Breast epithelium (tissue), 4 donors: Measurements from ENCODE around the gene GRM4. TPM values are rescaled to one million over a fixed set of nuclear protein-coding genes. Genes with fewer than 3 reads are reported as not detected.

ENCODE experiments used
- DNase-seq, 2 donors: peaks; one replicate each; pipeline ENCODE4 v3.0.0-alpha.2; 2019; ENCODE audit warnings: low spot score in 2 of 2
- H3K27ac ChIP-seq, 2 donors: fragments of 200-600 bp; sonication (generic) in 1 of 2; one replicate each; pipeline ENCODE4 v1.5.1; 2016 to 2019; ENCODE audit warnings: mild to moderate bottlenecking in 1 of 2
- H3K27me3 ChIP-seq, 2 donors: fragments of 200-600 bp; sonication (generic) in 1 of 2; one replicate each; pipeline versions ENCODE4 v1.5.1 to v1.6.0; 2017 to 2019; ENCODE audit warnings: control low read depth in 1 of 2, mild to moderate bottlenecking in 1 of 2
- H3K36me3 ChIP-seq: fragments of 200-600 bp; one replicate; pipeline ENCODE4 v1.5.1; 2019
- H3K4me1 ChIP-seq, 2 donors: fragments of 200-600 bp; sonication (generic); one replicate each; pipeline ENCODE4 v1.5.1; 2016 to 2019; ENCODE audit warnings: control low read depth in 1 of 2
- H3K4me3 ChIP-seq, 3 donors: fragments of 200-600 bp; sonication (generic); 1 replicate in 2 of 3; 2 replicates in 1 of 3; pipeline ENCODE4 v1.5.1; 2016 to 2019; ENCODE audit warnings: mild to moderate bottlenecking in 3 of 3, moderate library complexity in 2 of 3
- H3K9me3 ChIP-seq, 2 donors: fragments of 200-600 bp; sonication (generic) in 1 of 2; one replicate each; pipeline ENCODE4 v1.5.1; 2016 to 2019; ENCODE audit warnings: control low read depth in 1 of 2
- POLR2A ChIP-seq: fragments of 450-650 bp; IDR thresholded peaks from one replicate; pipeline ENCODE4 v1.6.1; 2016; ENCODE audit warnings: antibody characterized with exemption, mild to moderate bottlenecking, moderate library complexity
- POLR2AphosphoS5 ChIP-seq, 3 donors: sonication (generic); formaldehyde crosslinking; IDR thresholded peaks; one replicate each; pipeline ENCODE4 v1.6.1; 2017; ENCODE audit warnings: antibody characterized with exemption in 3 of 3
- intact Hi-C: fragments of 100-400 bp; cut with DNase I; formaldehyde crosslinking; loops from one replicate; pipeline ENCODE4 v1.15.1; 2023; ENCODE audit warnings: low total_unique reads
- total RNA-seq, 3 donors: library from RNA; depleted of rRNA; stranded (reverse); fragments of >200 nt; gene quantifications; one replicate each; pipeline ENCODE4 v1.1.0, GENCODE V29; 2016
- TF ChIP-seq, protein P1 (sequence below), 3 donors: fragments of 450-650 bp; IDR thresholded peaks; one replicate each; pipeline ENCODE4 v1.5.1; 2016 to 2017; ENCODE audit warnings: antibody characterized with exemption in 3 of 3, mild to moderate bottlenecking in 3 of 3, moderate library complexity in 3 of 3

The GRM4 gene
- total RNA-seq, 3 donors from 2014 or later = not detected

DNA sequence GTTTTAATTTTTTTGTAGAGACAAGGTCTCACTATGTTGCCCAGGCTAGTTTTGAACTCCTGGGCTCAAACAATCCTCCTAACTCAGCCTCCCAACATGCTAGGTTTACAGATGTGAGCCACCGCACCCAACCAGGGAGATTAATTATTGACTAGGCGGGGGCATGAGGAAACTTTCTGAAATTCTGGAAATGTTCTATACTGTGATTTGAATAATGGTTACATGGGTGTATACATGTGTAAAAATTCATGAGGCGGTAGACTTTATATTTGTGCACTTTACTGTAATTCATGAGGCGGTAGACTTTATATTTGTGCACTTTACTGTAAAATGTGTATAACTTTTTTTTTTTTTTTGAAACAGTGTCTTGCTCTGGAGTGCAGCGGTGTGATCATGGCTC, 147.2 kb downstream of the GRM4 start:
- TF ChIP-seq POLR2AphosphoS5 (IDR thresholded peaks at IDR 0.05) (no peak), POLR2A (no peak)
- TF ChIP-seq, protein P1, sequence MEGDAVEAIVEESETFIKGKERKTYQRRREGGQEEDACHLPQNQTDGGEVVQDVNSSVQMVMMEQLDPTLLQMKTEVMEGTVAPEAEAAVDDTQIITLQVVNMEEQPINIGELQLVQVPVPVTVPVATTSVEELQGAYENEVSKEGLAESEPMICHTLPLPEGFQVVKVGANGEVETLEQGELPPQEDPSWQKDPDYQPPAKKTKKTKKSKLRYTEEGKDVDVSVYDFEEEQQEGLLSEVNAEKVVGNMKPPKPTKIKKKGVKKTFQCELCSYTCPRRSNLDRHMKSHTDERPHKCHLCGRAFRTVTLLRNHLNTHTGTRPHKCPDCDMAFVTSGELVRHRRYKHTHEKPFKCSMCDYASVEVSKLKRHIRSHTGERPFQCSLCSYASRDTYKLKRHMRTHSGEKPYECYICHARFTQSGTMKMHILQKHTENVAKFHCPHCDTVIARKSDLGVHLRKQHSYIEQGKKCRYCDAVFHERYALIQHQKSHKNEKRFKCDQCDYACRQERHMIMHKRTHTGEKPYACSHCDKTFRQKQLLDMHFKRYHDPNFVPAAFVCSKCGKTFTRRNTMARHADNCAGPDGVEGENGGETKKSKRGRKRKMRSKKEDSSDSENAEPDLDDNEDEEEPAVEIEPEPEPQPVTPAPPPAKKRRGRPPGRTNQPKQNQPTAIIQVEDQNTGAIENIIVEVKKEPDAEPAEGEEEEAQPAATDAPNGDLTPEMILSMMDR (IDR thresholded peaks at IDR 0.05) = no peak
- H3K36me3 ChIP-seq = no peaks in the 10 kb centered on the region
- no peaks in the 10 kb centered on the region for H3K27me3 ChIP-seq
- no peak overlapping the region for H3K4me3 ChIP-seq
- H3K27ac ChIP-seq = no peak overlapping the region
- H3K9me3 ChIP-seq = no peaks in the 10 kb centered on the region
- intact Hi-C loops = no loop called here
- H3K4me1 ChIP-seq = no peaks in the 10 kb centered on the region
- no peak for DNase-seq

GRCh38 chr6:33997265-33997664, 148.6 kb downstream of the GRM4 start:
- no peak for DNase-seq
- no peaks in the 10 kb centered on the region for H3K36me3 ChIP-seq
- intact Hi-C loops = no loop called here
- H3K9me3 ChIP-seq = no peaks in the 10 kb centered on the region
- H3K27ac ChIP-seq = no peak overlapping the region
- H3K4me1 ChIP-seq = no peaks in the 10 kb centered on the region
- no peak for TF ChIP-seq POLR2AphosphoS5 (IDR thresholded peaks at IDR 0.05)
- TF ChIP-seq POLR2A = no peak
- TF ChIP-seq, protein P1 (IDR thresholded peaks at IDR 0.05) = no peak
- H3K27me3 ChIP-seq = no peaks in the 10 kb centered on the region
- H3K4me3 ChIP-seq = no peak overlapping the region

- H3K36me3 ChIP-seq = no peaks in the 10 kb centered on the region
- H3K27ac ChIP-seq = peak overlapping the region; percentile 10 to 43
- H3K4me1 ChIP-seq = no peaks in the 10 kb centered on the region
- H3K4me3 ChIP-seq = no peak overlapping the region
- TF ChIP-seq POLR2A (no peak), POLR2AphosphoS5 (IDR thresholded peaks at IDR 0.05) (no peak)
- TF ChIP-seq, protein P1 (IDR thresholded peaks at IDR 0.05) = no peak
- DNase-seq = peak in 1 of 2 donors; percentile 37
- intact Hi-C loops = no loop called here
- no peaks in the 10 kb centered on the region for H3K9me3 ChIP-seq
- no peaks in the 10 kb centered on the region for H3K27me3 ChIP-seq
Measured at GRCh38 chr6:33996120-33996475, 149.8 kb downstream of the GRM4 start.

- Histone ChIP-seq H3K9me3 (no peaks in the 10 kb centered on the region), H3K36me3 (no peaks in the 10 kb centered on the region), H3K4me3 (peak overlapping the region in 2 of 3 donors; percentile 22 to 26), H3K4me1 (no peaks in the 10 kb centered on the region), H3K27me3 (no peaks in the 10 kb centered on the region), H3K27ac (peak overlapping the region; percentile 10 to 43)
- DNase-seq = peak in 1 of 2 donors; percentile 50
- intact Hi-C loops = no loop called here
- no peak for TF ChIP-seq POLR2AphosphoS5 (IDR thresholded peaks at IDR 0.05)
- TF ChIP-seq, protein P1 (IDR thresholded peaks at IDR 0.05) = no peak
- TF ChIP-seq POLR2A = no peak
Measured at GRCh38 chr6:33995309-33996119, 150.4 kb downstream of the GRM4 start.

DNA sequence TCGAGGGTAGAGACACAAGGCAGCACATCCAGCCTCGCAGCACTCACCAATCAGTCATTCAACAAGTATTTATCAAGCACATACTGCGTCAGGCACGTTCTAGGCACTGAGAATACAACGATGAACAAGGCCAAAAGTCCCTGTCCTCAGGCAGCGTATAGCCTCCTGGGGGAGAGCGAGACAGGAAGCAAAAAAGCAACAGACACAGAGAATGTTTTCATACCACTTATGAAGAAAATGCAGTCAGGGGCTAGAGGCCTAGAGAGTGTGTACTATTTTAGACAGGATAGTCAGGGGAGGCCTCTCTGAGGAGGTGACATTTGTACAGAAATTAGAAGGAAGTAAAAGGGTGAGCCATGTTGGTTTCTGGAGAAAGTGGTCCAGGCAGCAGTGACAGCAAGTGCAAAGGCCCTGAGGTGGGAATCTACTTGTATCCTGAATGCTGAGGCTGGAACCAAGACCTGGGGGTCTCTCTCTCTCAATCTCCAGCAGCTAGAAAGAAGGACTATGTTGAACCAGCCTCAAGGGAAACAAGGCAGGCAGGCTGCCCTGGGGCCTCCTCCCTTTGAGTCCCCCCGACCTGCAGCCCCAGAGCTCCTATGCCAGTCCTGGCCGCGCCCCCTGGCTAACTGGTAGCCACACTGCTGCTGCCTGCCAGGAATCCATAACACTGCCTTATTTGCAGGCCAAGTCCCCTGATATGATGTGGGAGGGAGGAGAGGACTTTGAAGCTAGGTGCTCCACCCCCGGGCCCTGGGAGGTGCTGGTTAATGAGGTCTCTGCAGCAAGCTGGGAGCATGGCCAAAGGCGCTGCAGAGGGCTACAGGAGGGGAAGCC, 151.2 kb downstream of the GRM4 start:
- H3K4me3 ChIP-seq = no peak overlapping the region
- no peaks in the 10 kb centered on the region for H3K27me3 ChIP-seq
- peak in 1 of 2 donors; percentile 50 for DNase-seq

More for the DNA sequence above, 151.2 kb downstream of the GRM4 start:
- H3K4me1 ChIP-seq = no peaks in the 10 kb centered on the region
- no peaks in the 10 kb centered on the region for H3K9me3 ChIP-seq
- no peak for TF ChIP-seq POLR2AphosphoS5 (IDR thresholded peaks at IDR 0.05)
- TF ChIP-seq, protein P1 (IDR thresholded peaks at IDR 0.05) = no peak
- no peak for TF ChIP-seq POLR2A
- H3K36me3 ChIP-seq = no peaks in the 10 kb centered on the region
- H3K27ac ChIP-seq = no peak overlapping the region
- intact Hi-C loops = no loop called here
